Skeletal muscle cell (primary cell): ENCODE data around the gene TRAK1.

ENCODE experiments used
- DNase-seq: peaks from one replicate; pipeline ENCODE4 v3.0.0-alpha.2; 2010; ENCODE audit warnings: low read depth
- H3K4me3 ChIP-seq: 2 replicates; pipeline ENCODE4 v1.5.1; 2011; ENCODE audit warnings: low read depth, mild to moderate bottlenecking, control low read depth, low read length, moderate library complexity

Gene TRAK1

DNA sequence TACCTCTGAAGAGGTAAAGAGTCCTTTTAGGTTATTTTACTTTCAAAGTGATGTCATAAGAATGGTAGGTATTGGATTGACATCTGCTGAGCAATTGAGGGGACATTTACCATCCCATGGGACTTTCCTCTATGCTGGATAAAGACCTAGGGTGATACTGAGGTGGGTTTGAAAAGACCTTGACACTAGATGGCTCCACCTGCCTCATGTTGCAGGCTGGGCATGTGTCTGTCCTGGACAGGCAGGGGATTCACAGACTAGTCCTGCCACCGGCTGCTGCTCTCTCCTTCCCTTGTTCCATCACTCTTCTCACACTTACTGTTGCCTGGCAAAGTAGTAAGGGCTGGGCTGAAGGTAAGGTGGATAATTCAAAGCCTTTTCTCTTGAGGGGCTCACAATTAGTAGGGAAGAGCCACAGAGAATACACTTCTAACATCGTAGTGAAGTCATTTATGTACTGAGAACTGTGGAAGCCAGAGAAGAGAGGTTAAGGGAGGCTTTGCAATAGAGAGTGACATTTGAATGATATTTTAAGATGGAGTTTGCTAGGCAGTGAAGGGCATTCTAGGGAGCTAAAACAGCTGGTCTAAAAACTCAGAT is 27.7 kb downstream of the TRAK1 start:
- DNase-seq: no peak
- no peak overlapping the region for H3K4me3 ChIP-seq

DNA sequence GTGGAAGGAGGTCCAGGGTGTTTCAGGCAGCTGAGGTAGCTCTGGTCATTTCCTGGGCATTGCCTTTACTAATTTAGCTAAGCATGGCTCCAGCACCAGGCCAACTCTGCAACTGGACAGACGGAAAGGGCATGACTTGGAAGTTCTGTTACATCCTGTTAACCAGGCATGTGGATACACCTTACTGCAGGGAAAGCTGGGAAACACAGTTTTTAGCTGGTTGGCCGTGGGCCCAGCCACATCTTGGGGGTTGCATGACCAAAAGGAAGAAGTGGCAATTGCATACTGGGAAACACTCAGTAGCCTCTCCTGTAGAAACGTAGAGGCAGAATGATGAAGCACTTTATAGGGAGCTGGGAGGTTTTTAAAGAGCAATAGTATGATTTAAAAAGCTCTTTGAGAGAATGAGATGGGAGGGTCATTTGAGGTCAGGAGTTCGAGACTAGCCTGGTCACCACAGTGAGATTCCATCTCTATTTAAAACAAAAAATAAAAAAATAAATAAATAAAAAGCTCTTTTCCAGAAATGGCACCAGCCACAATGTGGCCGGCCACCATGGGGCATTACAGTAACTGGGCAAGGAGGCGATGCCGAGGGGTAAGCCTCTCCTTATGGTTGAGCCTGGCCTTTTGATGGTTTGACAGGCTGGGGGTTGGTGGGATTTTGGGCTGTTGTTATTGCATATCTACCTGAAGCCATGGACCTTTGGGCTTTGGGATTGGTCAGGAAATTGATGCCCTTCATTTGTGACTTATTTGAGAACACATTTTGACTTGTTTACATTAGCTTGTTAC is 28.6 kb downstream of the TRAK1 start:
- no peak overlapping the region for H3K4me3 ChIP-seq
- DNase-seq: no peak

DNA sequence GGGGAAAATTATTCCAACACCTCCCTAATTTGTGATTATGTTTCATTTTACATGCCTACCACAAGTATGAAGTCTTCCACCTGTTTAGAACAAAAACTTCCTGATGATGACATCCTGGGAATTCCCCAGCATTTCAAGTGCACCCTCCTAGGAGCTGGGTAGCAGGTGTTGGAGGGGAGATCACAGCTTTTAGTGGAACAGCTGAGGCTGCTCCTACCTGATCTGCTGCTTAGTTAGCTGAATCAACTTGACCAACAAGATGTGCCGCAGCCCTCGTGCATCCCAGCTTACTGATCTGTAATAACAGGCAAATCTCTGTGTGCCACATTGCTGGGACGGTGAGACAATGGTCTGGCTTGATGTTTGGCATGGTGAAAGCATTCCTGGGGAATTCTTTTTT is 29.7 kb downstream of the TRAK1 start:
- no peak for DNase-seq
- no peak overlapping the region for H3K4me3 ChIP-seq

DNA sequence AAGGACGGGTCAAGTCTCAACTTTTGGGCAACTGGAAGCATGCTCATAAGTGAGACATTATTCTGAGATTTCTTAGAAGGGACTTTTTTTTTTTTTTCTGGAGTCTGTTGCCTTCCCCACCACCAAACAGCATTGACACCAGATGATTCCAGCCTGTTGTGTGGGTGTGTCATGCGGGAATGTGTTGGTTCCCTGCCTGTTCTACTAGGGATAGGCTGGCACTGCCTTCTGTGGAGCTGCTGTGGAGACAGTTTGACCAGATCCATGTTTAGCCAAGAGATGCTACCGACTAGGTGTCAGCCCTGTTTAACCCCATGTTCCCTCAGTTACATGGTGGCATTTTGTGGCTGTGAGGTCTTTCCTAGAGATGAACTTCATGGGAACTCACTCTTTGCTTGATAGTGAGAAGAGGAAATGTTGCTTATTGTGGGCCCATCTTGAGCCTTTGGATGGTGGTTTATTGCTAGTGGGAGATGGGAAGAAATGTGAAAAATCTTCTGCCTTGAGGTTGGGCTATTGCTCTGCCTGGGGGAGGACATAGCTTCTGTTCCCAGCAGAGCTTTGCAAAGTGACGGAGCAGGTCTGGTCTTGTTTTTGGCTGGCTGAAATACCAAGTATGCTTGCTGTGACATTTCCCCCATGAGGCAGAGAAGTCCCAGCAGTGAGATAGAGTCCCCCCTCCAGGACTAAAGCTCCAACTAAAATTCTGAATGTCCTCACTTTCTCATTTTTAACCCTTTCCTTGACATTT is 31.3 kb downstream of the TRAK1 start:
- no peak for DNase-seq
- H3K4me3 ChIP-seq: no peak overlapping the region

DNA sequence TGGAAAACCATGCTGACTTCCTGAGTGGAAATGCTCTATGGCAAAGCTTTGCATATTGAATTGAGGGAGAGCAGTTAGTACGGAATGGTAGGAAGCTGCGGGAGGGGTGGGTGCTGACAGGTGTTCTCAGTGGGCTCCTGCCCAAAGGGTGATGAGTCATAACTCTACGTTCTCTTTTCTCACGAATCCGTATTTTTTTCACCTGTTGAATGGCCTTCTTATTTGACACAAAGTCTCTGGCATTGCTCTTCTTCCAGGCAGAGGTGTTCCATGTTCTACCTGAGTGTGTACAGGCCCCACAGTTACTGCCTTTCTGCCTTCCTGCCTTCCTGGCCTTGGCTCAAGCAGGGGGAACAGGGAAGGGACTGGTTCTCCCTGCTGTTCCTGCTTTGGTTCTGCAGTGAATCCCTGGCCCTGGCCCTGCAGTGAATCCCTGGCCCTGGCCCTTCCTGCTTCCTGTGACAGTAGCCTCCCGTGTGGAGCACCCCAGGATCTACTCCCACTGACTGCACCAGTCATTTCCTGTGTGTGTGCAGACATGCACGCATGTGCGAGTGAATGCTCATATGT is 31.9 kb downstream of the TRAK1 start:
- no peak for DNase-seq
- H3K4me3 ChIP-seq: no peak overlapping the region

DNA sequence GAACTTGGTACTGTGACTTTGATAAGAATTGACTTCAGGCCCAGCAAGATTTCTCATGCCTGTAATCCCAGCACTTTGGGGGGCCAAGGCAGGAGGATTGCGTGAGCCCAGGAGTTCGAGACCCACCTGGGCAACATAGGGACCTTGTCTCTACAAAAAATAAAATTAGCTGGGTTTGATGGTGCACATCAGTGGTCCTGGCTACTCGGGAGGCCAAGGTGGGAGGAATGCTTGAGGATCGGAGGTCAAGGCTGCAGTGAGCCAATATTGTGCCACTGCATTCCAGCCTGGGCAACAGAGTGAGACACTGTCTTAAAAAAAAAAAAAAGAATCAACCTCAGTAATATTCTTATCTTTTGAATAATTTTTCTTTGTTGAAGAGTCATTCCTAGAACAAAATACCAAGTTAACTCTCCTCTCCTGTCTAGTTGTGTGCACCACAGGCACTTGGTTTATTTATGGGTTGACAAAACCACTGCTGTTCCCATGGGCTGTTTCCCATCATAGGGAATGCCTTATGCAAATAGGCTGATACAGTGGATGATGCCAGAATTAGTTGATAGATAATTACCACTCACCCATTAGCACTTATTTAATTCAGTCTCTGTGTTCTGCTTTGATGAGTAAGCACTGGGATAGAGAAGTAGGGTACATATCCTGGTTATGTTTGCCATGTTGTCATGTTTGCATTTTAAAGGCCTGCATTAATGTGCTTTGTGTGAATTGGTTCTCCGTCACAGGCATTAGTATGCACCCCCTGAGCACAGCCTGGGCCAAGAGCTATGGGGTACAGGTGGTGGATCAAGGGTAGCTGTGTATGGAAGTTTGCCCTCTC is 32.9 kb downstream of the TRAK1 start:
- DNase-seq: no peak
- H3K4me3 ChIP-seq: no peak overlapping the region

DNA sequence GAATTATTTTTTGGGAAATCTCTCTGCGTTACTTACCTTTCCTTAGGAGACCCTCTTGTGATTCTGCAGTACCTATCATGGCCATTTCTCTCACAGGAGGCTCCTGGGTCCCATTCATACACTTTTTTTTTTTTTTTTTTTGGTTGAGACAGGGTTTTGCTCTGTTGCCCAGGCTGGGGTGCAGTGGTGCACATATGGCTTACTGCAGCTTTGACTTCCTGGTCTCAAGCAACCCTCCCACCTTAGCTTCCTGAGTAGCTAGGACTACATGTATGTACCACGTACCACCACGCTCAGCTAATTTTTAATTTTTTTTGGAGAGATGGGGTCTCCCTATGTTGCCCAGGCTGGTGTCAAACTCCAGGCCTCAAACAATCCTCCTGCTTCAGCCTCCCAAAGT is 36.1 kb downstream of the TRAK1 start:
- H3K4me3 ChIP-seq: no peak overlapping the region
- no peak for DNase-seq

DNA sequence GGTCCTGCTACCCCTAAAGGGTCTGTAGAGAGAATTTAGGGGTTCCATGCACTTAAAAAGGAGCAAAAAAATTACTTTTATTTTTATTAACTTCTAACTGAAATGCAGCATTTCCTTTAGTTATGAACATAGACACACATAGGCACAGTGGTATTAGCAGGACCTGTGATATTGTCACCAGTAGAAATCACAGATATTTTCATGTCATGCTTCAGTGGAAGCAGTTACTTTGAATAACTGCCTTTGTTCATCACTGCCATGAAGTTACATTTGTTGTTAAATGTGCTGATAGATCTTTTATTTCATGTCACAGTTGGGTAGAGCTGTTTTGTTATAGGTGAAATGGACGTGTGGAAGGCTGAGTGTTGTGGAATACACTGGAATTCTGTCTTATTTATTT is 37.4 kb downstream of the TRAK1 start:
- no peak for DNase-seq
- no peak overlapping the region for H3K4me3 ChIP-seq

DNA sequence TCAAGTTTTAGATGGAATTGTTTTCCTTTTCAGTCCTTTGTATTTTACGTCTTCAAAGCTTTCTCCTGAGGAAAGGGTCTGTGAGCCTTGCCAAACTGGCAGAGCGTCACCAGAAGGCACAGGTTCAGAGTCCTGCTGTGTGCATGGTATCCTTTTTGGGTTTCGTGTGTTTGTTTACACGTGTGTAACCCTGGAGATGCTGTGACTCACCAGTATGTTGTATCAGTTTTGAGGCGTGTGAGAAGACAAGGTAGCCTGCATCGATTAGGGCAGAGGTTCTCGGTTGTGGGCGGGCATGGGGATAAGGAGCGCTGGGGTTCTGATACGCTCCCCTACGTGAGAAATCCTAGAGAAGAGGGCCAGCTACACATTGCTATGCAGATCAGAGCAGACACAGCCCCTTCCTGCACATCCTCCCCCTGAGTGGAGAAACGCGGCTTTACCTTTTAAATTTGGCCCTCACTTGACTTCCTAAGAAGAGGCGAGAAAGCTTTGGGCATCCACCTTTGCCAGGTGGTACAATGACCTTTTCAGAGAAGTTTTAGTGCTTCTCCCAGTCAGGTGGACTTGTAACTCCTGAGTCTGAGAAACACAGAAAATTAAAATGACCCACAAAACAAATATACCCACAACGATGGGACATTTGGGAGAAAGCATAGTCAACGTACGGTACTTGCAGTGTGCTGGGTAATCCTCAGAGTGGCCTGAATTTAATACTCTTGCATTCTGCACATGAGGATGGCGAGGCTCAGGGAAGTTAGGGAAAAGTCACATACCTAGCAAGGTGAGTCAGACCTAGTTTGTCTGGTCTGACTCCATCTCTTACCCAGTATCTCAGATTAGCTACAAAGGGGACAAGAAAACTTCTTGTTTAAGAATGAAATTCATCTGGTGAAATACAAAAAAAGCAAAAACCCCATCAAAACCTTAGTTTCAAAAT is 38.1 kb downstream of the TRAK1 start:
- H3K4me3 ChIP-seq: no peak overlapping the region
- DNase-seq: no peak

DNA sequence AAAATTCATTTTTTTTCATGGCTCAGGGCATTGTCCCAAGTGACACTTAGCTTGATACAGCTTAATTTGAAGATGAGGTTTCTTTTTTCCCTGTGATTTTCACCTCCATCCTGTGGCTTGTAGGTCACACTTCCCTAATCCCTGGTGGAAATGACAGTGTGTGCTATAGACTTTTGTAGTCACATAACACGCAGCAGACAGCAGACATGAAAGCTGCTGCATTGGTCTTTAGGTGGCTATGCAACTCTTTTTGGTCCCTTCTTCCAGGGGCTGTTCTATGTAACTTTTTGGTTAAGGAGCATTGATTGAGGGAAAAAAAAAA is 38.8 kb downstream of the TRAK1 start:
- no peak overlapping the region for H3K4me3 ChIP-seq
- no peak for DNase-seq

DNA sequence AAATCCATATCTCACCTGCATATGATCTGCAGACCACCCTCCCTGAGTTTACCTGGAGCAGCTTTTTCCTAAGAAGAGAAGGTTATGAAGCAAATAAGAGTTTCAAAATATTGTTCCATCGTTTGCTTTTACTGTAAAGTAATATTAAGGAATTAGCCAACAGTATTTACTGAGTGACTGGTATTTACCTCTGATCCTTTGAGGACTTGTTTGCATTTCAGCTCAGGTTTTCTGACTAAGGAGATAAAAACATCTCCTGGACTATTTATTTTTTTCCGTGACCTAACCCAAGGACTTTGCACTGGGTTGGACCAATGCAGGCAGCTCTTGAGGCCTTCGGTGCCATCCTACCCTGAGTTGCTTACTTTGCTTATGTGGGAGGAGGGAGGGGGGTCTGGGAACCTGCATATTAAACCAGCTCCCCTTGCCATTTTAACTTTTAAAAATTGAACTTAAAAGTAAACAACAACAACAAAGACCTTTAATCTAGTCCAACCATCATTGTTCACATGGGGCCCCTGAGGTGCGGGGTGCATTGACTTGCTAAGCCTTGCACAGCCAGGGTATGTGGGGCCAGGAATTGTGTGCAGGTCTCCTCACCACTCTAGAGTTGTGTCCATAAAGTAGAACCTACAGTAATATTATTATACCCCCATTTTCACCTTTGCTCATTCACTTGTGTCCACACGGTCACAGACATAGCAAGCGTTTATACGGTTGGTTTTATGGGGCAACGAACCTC is 39.3 kb downstream of the TRAK1 start:
- no peak for DNase-seq
- no peak overlapping the region for H3K4me3 ChIP-seq

DNA sequence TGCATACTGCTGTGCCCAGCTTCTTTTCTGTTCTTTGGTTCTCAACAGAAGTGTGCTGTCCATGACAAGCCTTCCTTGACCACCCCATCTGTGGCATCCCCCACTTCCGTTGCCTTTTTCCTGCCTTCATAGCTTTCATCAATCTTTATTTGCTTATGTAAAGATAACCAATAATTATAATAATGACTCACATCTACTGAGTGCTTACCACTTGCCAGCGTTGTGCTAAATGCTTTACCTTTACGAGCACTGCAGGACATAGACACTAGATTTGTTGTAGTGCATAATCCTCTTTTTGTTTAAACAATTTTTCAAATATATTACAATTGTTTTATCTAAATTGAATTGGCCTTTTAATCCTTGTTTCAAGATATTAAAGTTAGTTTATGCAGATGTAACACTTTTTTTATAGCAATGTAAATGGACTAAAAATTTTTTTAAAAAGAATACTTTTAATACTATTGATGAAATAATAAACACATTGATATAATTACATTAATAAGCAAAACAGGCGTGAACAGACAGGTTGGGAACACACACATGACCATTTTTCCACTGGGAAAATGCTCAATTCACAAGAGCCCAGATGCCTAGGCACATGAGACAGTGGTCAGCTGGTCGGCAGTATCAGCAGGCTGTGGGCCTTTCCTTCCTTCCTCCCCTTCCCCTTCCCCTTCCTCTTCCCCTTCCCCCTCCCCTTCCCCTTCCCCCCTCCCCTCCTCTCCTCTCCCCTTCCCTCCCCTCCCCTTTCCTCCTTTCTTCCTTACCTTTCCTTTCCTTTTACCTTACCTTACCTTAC is 42.5 kb downstream of the TRAK1 start:
- DNase-seq: no peak

DNA sequence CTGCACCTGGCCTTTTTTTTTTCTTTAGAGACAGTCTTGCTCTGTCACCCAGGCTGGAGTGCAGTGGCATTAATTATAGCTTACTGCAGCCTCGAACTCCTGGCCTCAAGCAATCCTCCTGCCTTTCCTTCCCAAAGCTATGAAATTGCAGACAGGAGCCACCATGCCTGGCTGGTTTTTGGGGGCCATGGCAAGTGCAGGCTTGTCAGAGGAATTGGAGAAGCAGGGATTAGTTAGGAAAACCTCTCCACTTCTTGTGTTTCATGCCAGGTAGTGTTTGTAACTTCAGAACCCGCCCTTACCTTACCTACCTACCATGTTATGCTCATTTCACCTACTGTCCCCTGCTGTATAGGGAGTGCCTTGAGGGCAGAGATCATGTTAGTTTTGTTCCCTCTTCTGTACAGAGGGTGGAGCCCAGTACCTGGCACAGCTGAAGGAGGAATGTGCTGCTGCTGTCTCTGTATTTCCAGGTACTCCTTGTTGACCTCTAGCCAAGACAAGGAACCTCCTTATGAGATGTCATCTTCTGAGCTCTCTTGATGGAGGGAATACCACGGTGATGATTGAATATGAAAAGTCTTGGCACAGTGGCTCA is 43.8 kb downstream of the TRAK1 start:
- DNase-seq: no peak
- no peak overlapping the region for H3K4me3 ChIP-seq

More for the DNA sequence above, 42.5 kb downstream of the TRAK1 start:
- H3K4me3 ChIP-seq: no peak overlapping the region

DNA sequence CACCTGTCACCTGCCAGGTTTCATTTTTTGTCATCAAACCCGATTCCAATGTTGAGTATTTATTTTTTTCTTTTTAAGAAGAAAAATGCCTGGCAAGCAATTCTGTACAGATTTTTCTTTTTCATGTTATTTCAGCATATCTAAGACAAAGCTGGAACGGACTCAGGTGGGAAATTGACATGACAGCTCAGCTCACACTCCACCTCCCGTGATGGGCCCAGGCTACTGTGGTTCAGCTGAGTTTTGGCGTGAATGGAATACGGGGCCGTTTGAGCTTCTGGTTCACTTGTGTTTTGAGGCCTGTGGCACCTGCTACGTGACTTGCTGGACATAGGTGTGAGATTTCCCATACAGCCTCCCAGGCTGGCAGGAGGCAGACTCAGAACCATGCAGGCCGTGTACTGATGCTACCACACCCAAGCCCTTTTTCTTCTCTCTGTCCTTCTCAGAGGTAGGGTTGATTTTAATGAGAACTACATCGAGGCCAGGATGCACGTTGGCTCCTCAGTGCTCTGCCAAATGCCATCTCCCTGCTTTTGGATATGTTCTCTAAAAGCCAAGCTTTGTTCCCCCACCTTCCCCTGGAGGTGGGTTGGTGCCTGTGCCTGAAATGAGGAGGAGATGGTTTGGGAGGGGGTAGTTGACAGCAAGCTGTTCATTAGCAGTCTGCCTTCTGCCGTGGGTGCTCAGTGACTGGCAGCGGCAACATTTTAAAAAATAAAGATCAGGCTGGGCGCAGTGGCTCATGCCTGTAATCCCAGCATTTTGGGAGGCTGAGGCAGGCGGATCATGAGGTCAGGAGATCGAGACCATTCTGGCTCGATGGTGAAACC is 48.7 kb downstream of the TRAK1 start:
- H3K4me3 ChIP-seq: no peak overlapping the region
- no peak for DNase-seq

DNA sequence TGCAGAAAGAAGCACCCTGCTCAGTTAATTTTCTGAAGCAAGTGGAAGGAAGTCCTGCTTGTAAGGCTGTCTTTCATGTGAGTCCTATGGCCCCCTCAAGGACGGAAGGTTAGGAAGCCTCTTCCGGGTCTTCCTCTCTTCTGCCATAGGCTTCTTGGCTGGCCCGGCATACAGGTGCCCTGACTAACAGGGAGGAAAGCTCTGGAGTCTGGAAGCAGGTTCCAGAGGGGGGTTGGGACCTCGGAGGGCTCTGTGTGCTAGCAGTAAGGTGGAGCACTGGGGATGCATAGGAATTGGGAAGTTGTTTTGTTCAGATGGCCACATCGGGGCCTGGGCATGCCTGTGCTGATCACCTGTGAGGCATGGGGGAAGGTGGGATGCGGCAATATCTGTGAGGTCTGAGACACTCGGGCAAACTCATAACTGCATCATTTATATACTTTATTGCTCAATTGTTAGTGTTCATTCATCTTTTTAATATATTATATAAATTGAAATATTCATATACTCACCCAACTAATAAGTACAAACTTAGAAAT is 49.6 kb downstream of the TRAK1 start:
- no peak overlapping the region for H3K4me3 ChIP-seq
- DNase-seq: no peak

DNA sequence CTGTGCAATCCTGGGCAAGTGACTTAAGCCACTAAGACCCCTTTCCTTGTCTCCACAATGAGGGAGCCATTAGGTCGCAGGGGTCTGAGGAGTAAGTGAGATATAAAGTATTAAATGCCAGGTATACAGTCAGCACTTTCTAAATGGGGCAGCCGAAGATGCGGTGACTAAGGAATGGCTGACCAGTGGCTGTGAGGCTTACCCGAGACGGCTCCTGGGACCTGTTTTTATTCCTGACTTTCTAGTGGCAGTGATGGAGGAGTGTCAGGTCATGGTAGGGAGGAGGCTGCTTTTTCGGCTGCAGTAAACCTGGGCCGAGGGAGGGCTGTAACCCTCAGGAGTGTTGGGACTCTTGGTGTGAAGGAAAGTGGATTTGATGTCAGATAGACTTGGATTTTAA is 52.3 kb downstream of the TRAK1 start:
- DNase-seq: no peak
- H3K4me3 ChIP-seq: no peak overlapping the region
